22Rv1 (cell line): ENCODE results near the gene CD101.

ENCODE experiments used
- H3K27ac ChIP-seq: fragments of 450-650 bp; 2 replicates; pipeline ENCODE4 v1.5.1; 2017
- ZFX ChIP-seq: fragments of 450-650 bp; IDR thresholded peaks from 2 replicates; pipeline ENCODE4 v1.6.1; 2017; ENCODE audit warnings: antibody characterized with exemption, borderline replicate concordance
- TF ChIP-seq, protein P1 (sequence below): fragments of 450-650 bp; IDR thresholded peaks from 2 replicates; pipeline ENCODE4 v1.5.1; 2017; ENCODE audit warnings: mild to moderate bottlenecking

Gene CD101

DNA sequence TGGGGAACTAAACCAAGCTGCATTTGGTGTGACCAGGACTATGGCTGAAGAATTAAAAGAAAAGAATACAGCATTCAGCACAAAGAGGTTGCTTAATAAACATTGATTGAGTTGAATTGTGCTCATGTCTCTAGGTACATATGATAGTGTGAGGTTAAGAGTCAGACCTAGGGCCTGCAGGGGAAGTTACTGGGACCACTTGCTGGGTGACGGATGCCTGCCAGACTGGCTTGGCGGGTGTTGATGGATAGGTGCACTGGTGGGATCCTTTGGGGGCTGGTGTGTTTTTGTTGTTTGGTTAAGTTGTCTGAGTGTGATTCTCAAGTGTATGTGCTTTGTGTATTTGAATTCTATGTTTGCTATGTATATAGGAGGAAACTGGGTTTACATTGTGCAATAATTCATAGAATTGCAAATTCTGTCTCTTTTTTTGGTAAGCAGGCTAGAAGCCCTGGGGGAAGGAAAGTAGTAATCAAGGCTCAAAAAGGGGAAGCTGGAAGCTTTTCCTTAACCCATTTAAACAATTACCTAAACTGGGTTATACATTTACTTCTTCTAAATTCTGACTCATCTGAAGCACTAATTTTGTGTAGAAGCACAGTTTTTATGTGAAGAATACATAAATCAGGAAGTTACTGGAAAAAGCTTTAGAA lies 1.8 kb downstream of the CD101 start:
- H3K27ac ChIP-seq: no peak overlapping the region
- TF ChIP-seq, protein P1, sequence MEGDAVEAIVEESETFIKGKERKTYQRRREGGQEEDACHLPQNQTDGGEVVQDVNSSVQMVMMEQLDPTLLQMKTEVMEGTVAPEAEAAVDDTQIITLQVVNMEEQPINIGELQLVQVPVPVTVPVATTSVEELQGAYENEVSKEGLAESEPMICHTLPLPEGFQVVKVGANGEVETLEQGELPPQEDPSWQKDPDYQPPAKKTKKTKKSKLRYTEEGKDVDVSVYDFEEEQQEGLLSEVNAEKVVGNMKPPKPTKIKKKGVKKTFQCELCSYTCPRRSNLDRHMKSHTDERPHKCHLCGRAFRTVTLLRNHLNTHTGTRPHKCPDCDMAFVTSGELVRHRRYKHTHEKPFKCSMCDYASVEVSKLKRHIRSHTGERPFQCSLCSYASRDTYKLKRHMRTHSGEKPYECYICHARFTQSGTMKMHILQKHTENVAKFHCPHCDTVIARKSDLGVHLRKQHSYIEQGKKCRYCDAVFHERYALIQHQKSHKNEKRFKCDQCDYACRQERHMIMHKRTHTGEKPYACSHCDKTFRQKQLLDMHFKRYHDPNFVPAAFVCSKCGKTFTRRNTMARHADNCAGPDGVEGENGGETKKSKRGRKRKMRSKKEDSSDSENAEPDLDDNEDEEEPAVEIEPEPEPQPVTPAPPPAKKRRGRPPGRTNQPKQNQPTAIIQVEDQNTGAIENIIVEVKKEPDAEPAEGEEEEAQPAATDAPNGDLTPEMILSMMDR: no peak
- no peak for TF ChIP-seq ZFX

DNA sequence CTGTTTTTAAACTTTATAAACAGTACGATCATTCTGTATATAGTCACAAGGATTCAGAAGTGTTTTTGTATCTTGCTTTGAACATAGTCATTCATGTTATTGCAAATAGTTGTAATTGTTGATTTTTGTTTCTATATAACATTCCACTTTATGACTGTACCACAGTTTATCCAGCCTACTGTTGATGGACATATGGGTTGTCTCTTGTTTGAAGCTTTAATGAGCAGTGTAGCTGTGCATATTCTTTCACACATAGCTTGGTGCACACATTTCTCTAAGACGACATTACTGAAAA lies 6.1 kb downstream of the CD101 start:
- TF ChIP-seq ZFX: no peak
- TF ChIP-seq, protein P1: no peak
- H3K27ac ChIP-seq: no peak overlapping the region

DNA sequence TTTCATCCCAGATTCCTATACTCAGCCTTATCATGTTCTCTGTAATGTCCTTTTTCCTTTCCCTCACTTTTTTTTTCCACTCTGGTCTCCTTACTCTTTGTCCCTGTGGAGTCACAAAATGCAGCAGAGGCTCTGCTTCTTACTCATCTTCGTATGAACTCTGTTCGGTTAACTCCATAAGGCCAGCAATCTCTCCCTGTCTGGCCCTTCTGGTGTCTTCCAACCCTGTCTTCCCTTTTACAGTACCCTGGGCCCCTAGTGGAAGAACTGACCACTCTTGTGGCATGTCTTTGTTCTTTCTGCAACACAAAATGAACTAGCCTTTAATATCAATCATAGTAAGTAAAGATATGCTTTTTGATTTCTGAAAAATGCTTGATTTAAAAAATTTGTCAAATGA lies 7.1 kb downstream of the CD101 start:
- no peak for TF ChIP-seq ZFX
- TF ChIP-seq, protein P1: no peak
- H3K27ac ChIP-seq: no peak overlapping the region

DNA sequence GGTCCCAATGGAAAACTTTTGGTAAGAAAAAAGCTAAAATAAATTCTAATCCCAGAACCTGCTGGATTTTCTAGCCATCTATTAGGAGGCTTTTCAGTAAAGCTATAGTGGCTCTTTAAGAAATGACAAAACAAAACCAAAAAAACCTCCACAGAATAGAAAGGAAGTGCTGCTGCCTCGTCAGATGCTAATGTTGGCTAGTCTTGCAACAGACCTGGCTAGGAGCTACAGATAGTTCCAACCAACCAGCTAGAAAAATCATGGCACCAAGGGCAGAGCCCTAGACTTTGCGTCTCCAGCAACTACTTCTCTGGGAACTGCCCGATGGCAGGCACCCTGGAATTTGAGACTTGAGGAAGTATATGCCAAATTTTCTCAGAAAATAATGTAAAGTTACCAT lies 7.6 kb downstream of the CD101 start:
- TF ChIP-seq ZFX: no peak
- TF ChIP-seq, protein P1: no peak

DNA sequence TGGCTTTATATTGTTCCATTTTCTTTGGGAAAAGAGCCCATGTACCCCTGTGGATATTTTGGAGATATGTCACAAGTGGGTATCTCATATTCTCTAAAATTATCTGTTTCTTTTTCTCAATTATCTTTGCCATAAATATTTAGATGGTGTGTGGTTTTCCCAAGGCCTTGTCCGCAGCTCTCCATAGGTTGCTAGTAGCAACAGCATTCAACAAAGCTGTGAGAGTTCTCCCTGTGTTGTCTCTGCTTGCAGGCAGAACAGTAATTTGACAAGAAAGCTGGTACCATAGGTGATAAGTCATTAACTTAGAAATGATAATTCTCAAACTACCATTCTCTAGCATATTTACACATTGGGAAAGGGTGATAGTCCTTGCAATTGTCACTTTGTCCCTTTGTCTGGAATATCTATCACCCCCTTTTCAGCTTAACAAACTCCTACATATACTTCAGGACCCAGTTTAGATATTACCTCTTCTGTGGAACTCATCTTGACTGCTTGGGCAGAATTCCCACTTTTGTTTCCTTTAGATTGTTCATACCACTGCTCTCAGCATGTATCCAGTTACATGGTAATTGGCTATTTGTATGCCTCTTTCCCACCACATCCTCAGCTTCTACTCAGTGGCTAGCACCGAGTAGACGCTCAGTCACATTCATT lies 8.9 kb downstream of the CD101 start:
- TF ChIP-seq, protein P1: no peak
- no peak for TF ChIP-seq ZFX
- H3K27ac ChIP-seq: no peak overlapping the region

More for the DNA sequence above, 7.6 kb downstream of the CD101 start:
- no peak overlapping the region for H3K27ac ChIP-seq

DNA sequence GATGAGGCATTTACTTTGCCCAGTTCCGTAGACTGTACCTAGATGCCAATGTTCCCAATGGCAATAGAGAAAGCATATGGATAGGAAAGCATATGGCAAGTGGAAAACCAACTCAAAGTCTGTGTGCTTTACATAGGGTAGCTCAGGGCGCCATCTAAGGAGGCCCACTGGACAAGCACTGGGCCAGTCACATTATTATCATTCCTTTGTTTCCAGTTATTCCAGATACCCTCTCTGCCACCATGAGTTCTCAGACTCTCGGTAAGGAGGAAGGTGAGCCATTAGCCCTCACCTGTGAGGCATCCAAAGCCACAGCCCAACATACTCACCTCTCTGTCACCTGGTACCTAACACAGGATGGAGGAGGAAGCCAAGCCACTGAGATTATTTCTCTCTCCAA lies 9.8 kb downstream of the CD101 start:
- TF ChIP-seq, protein P1: no peak
- no peak for TF ChIP-seq ZFX
- no peak overlapping the region for H3K27ac ChIP-seq

DNA sequence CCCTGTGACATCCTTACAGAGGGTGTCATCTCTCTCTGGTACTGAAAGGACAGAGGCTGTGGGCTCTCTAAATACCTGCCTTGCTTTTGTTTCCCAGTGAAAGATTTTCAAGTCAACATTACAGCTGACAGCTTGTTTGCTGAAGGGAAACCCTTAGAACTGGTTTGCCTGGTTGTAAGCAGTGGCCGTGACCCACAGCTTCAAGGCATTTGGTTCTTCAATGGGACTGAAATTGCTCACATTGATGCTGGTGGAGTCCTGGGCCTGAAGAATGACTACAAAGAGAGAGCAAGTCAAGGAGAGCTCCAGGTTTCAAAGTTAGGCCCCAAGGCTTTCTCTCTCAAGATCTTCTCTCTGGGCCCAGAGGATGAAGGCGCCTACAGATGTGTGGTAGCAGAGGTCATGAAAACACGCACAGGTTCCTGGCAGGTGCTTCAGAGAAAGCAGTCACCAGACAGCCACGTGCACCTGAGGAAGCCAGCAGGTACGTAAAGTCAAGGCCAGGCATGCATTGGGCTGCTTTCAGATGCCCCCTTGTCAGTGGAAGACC lies 11.8 kb downstream of the CD101 start:
- TF ChIP-seq ZFX: no peak
- TF ChIP-seq, protein P1: no peak
- H3K27ac ChIP-seq: no peak overlapping the region
